GM19463 (cell line): Measurements from ENCODE around the gene CEP72.
A peak's percentile ranks its signal among the peaks of the same experiment; 100 is the strongest.
"Not testable (repeated sequence)": the region's sequence is repeated elsewhere in the genome, so short reads cannot be mapped to it uniquely, and the experiment has no call there.

ENCODE experiments used
- ATAC-seq: cut with Tn5 transposase; IDR thresholded peaks from one replicate; pipeline ENCODE4 v1.9.1; 2021; ENCODE audit warnings: mild to moderate bottlenecking, moderate library complexity; ENCODE audit not compliant: unreplicated experiment

Gene CEP72

DNA sequence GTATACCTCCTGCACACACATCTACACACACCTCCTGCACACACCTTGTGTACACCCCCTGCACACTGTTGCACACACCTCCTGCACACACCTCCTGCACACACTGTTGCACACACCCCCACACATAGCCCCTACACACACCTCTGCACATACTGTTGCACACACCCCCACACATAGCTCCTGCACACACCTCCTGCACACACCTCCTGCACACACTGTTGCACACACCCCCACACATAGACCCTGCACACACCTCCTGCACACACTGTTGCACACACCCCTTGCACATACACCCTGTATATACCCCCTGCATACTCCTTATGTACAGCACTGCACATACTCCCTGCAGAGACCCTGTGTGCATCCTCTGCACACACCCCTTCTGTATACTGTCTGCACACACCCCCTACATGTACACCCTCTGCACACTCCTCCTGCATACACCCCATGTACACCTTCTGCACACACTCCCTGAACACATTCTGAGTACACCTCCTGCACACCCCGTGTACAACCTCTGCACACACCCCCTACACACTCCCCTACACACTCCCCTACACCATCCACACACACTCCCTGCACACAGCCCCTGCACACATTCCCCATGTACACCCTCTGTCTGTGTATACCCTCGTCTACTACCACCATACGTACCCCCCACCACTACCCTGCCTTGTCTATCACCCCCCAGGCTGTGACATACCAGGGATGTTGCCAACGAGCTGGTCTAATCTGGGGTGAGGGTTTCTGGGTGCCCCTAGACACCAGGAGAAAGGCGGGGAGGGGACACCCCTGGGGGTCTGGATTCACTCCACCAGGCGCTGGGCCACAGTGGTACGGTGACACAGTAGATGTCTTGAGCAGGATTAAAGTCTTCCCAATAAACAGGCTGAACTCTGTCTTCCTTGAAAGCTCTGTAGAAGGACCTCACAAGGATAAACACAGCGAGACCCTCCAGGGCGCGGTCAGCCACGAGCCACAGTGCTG lies 1.1 kb upstream of the CEP72 start:
- ATAC-seq: no peak

DNA sequence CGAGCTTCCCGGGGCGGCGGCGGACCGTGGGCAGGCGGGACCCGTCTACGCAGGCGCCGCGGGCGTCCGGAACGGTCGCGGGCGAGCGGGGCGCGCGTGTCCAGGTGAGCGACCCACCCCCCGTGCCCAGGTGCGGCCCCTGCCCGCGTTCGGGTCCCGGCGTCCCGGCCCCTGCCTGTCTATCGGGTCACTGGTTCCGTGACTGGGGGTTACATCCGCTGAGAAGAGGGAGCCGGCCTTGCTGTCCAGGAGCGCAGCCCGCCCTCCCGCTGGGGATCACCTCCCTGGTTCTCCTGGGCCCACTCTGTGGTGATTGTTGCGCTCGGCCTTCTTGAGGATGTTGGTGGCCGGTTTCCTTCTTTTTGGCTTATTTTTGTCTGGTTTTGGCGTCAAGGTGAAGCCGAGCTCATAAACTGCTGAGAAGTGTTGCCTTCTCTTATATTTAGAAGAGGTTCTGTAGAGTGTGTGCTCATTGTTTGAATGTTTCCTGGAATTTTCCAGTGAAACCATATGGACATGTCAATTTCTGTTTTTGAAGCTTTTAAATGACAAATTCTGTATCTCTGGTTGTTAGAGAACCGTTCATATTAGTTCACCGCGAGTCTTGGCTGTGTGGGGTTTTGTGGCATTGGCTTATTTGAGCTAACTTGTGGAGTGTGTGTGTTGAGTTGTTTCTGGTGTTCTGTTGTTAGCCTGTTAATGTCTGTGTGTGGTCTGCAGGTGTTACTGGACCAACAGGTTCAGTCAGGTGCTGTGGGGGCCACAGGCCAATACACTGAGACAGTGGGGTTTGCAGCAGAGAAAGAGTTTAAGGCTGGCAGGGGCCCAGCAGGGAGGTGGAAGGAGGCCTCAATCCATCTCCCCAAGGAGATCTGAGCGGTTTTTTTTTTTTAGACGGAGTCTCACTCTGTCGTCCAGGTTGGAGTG lies 621 bp downstream of the CEP72 start:
- ATAC-seq: peak; percentile 24

DNA sequence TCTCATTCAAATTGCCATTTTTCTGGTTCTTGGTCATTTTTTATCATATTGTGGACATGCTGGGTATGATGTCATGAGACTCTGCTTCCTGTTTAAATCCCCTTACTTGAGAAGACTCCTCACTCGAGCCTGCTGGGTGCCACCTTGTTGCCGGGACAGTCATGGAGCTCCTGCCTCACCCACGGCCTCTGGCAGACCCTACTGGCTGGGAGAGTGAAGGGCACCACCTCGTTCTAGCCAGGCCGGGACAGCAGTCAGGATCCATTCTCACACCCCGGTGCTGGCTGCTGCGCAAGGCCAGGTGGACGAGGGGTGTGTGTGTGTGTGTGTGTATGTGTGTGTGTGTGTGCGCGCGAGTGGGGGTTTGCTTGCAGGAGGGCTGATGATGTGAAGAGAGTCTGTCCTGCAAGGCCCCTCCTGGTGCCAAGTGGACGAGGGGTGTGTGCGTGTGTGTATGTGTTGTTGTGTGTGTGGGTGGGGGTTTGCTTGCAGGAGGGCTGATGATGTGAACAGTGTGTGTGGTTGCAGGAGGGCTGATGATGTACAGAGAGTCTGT lies 4.4 kb downstream of the CEP72 start:
- no peak for ATAC-seq

DNA sequence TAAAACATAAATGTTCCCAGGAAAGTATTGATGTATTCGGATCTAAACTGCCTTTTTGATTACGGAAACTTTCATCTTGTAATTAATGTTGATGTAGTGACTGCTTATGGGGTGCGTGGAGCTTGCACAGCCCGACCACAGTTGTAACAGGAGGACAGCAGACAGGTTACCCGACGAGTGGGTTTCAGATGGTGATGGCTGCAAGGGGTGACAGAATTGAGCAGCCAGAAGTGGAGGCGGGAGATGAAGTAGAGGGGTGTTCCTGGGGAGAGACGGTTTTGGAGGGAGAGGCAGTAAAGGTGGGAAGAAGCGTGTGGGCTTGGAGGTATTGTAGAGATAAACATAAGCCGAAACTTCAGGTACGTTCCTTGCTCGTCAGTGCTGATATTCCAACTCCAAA lies 5.8 kb downstream of the CEP72 start:
- ATAC-seq: no peak

DNA sequence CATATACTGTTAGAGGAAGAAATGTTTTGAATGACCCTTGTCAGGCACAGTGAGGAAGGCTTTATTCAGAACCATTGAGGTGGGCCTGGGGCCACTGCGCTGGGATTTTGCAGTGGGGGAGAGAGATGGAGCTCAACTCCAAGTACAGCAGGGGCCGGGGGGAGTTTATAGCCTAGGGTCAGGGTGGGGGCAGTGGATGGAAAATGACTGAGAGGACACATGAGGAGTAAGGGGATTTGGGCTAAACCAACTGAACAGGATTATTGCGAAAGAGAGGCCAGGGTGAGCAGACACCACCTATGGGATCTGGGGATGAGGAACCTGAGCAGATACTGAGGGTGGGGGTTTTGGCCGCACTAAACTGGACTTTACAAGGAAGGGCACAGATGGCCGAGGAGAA lies 6.3 kb downstream of the CEP72 start:
- ATAC-seq: no peak

DNA sequence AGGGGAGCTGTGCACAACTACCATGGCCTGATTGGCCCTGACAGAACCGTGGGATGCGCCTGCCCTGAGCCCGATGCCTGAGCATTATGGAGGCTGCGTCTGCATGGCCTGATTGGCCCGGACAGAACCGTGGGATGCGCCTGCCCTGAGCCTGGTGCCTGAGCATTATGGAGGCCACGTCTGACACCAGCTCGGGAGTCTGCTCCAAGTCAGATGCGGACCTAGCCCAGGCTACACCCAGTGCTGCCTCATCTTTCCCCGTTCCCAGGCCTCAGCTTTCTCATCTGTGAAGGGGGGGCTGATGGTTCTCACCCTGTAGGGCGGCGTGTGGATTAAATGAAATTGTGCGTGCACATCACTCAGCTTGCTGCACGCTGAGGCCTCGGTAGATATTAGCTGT lies 7.3 kb downstream of the CEP72 start:
- no peak for ATAC-seq

DNA sequence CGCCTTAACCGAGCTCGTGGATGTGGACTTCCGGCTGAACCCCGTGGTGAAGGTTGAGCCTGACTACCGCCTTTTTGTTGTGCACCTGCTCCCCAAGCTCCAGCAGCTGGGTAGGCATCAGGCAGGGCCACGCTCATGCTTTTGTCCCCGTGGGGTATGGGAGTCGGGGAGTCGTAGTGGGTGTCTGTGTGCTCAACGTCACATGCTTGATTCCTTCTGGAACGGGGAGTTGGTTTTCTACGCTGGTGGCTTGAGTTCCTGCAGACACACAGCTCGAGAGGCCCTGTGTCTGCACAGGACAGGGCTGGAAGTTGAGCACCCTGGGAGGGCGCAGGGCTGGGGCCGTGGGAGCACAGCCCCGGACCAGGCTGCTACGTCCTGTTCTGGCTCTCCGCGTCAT lies 8.0 kb downstream of the CEP72 start:
- no peak for ATAC-seq

DNA sequence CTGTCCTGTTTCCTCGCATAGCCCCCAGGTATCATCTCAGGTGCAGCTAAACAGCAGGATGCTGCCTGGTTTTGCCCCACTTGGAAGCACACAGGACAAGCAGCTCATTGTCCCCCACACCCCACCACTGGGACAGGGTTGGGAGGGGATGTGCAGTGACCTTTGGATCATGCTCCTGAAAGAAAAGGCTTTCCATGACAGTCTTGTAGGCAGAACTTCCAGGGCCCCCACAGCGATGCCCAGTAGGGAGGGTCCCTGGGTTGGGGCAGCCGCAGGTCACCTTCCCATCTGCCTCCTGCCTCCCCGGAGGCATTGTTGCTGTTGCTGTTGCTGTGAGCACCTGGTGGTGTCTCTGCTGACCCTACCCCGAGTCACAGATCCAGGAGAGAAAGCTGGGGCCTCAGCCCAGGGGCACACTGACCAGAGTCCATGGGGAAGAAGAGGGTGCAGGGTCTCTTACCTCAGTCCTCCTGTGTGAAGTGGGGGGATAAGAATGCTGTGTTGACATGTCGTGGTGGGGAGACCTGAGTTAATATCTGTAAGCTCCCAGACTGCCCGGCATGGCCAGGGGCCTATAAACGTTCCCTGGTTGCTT lies 8.5 kb downstream of the CEP72 start:
- no peak for ATAC-seq

DNA sequence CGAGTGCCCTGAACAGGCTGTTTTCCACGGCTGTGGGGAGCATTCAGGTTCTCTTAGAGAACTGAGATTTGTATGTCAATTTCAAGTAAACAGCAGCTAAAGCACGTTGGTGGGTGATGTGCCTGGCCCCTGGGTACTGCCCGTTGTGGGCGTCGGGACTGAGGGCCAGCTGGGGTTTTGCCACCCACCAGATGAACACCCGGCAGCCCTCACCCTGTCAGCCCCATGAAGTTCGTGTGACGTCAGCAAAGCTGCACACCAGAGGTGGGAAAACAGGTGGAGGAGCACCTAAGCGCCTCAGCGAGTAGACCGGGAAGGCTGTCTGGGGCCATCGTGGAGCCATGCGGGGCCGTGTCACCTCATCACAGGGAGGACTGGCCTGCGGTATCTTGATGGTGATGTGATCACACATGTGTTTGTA lies 9.2 kb downstream of the CEP72 start:
- no peak for ATAC-seq

DNA sequence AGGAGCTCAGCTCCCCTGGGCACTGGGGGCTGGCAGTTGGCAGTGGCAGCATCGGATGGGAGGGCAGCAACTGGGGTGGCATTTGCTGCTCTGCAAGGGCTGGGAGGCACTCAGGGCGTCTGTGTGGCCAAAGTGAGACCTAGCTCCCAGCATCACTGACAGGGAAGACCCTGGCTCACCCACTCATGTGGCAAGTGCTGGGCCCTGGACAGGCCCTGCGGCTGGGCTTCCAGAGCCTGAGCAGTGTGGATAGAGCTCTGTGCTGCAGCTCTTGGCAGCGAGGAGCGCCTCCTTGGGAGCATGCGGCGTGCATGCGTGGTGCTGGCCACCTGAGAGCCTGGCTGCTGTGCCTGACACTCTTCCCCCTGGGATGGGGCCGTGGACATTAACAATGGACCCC lies 10.2 kb downstream of the CEP72 start:
- ATAC-seq: no peak

DNA sequence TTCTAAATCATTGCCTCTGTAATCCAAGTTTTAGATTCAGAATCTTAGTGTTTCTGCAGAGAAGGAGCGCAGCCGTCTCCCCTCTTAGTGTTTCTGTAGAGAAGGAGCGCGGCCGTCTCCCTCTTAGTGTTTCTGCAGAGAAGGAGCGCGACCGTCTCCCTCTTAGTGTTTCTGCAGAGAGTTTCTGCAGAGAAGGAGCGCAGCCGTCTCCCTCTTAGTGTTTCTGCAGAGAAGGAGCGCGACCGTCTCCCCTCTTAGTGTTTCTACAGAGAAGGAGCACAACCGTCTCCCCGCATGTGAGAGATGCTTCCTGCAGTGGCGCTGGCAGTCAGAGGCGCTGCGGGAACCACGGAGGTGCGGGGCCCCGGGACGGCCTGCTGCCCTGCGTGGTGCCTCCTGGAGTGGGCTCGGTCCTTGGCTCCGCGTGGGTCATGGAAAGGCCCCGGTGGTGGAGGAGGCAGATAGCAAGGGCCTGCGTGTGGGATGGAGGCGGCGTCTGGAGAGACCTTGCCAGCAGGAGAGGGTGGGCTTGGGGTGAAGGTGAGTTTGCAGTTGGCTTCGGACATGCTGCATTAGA lies 10.9 kb downstream of the CEP72 start:
- ATAC-seq: no peak

DNA sequence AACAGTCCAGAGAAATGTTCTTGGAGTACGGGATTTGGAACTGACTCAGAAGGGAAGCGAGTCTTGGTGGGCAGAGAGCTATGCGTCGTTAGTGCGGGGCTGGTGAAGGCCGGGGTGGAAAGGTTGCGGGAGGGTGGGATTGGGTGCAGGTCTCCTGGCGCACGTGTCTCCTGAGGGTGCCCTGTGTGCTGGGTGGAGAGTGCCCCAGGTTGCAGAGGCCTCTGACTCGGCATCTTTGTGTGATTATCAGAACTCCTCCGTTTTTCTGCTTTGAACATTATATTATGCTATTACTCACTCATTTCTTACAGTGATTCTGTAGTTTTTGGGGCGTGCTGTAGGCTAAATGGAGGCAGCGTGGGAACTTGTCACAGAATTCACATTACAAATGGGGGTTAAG lies 11.4 kb downstream of the CEP72 start:
- ATAC-seq: no peak

DNA sequence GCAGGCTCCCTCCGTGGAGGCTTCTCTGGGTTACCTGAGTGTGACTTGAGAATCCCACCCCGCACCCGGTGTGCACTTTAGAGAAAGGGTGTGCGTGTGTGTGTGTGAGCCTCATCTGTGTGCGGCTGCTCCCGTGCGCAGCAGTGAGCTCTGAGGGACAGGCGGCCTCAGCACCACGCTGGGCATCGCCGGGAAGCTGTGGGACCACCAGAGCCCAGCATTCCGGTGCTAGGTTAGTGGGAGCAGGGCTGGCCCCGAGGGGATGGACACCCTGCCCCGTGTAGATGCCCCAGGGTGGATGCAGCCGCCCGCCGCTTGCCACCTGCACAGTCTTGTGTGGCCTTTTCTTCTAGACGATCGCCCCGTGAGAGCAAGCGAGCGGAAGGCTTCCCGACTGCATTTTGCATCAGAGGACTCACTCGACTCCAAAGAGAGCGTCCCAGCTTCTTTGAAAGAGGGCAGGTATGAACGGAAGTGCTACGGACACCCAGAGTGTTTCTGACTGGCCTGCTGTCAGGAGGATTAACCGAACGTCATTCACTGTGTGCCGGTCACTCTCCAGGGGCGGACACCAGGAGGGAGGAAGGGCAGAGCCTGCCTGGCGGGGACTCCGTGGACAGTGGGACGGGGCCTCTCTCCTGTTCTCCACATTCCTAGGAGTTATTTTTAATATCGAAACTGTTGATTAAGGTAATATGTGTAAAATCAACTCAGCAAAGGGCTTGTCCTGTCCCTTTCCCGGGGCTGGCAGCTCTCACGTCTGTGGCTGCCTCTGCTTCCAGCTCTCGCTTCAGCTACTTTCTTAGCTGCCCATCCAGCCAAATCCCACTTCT lies 12.2 kb downstream of the CEP72 start:
- ATAC-seq: no peak

DNA sequence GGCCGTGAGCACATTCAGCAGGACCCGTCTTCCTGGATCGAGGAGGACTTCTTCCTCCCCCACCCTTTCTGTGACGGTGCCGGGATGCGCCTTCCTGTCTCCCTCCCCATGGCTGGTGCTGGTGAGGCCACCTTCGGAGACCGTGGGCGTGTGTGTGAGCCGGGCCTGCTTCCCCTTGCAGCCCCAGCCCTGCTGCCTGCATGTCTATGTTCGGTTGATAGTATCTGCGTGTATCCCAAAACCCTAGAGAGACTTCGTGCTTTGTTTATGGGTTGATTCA lies 12.8 kb downstream of the CEP72 start:
- ATAC-seq: no peak

DNA sequence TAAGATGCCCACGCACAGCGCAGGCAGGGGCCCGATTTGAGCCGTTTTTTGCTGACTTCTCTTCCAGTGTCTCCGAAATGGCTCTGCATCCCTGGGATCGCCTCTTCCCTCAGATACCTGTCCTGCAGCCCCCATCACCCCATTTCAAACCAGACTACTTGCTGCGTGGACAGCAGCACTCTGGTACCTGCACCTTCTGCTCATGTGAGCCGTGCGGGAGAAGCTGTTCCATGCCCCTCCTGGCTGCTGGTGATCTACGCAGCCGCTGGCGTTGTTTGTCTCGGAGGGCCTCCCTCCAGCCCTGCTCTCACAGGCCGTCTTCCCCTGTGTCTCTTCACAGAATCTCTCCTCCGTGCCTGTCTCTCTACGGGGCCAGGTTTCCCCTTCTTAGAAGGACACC lies 13.4 kb downstream of the CEP72 start:
- ATAC-seq: no peak

DNA sequence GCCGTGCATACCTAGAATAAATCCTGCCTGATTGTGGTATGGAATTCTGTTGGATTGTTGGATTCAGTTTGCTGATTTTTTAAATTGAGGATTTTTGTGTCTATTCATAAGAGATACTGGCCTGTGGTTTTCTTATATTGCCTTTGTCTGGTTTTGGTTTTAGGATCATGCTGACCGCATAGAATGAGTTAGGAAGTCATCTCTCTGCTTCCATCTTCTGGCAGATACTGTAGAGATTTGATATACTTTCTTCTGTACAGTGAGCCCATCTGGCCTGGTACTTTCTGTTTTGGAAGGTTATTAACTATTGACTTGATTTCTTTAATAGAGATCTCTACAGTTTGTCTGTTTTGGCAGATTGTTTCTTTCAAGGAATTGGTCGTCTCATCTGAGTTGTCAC lies 14.7 kb downstream of the CEP72 start:
- ATAC-seq: no peak

DNA sequence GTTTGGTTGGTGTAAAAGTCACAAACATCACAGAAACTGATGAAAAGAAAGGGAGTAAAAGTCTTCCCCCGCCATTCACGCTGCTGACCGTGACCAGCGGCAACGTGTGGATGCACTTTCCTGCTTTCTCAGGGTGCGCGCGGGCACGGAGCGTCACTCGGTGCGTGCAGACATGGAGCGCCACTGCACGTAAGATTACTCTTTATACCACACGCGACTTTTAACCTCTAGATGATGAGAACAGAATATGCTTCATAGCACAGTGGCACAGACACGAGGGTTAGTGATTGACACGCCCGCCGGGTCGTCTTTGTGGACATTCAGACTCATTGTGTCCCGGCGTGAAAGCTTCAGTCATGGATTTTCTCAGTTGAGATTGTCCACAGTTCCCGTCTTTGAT lies 15.7 kb downstream of the CEP72 start:
- no peak for ATAC-seq

DNA sequence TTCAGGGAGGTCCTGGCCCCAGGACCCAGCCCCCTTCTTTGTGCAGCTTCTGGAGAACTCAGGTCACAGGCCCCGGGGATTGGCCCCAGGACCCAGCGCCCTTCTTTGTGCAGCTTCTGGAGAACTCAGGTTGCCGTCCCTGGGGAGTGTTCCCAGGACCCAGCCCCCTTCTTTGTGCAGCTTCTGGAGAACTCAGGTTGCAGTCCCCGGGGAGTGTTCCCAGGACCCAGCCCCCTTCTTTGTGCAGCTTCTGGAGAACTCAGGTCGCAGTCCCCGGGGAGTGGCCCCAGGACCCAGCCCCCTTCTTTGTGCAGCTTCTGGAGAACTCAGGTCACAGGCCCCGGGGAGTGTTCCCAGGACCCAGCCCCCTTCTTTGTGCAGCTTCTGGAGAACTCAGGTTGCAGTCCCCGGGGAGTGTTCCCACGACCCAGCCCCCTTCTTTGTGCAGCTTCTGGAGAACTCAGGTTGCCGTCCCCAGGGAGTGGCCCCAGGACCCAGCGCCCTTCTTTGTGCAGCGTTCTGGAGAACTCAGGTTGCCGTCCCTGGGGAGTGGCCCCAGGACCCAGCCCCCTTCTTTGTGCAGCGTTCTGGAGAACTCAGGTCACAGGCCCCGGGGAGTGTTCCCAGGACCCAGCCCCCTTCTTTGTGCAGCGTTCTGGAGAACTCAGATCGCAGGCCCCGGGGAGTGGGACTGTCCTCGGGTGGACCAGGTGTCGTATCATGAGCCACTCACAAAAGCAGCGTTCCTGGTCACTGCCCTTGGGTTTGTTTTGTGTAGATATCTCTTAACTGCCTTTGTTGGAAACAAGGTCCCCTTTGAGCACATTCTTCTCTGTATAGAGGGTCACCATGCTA lies 16.4 kb downstream of the CEP72 start:
- ATAC-seq: not testable (repeated sequence)

DNA sequence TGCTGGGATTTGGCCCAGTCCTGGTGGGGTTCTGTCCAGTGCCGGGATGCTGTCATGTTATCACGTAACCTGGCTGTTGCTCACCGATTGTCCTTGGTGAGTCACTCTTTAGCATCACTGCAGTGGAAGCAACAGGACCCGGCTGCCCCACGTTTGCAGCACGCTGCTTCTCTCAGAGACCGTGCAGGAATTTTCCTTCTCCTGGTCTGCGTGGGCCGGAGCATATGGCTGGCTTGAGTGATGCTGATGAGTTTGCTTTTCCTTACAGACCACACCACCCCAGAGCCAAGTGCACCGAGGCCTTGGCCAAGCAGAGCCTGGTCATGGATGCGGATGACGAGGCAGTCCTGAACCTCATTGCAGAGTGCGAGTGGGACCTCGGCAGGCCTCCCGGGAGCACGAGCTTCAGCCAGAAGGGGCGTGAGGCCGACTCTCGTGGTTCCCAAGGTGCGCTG lies 21.4 kb downstream of the CEP72 start:
- ATAC-seq: no peak
